ENCODE measurements around the gene ATP2C2.
"Not testable (repeated sequence)": the region's sequence is repeated elsewhere in the genome, so short reads cannot be mapped to it uniquely, and the experiment has no call there.

ATP2C2 gene

GRCh38 chr16:84334482-84334881, 33.9 kb upstream of the ATP2C2 start:
- Mint-ChIP-seq H3K4me1 (peaks cover 4% of the 10 kb centered on the region), H3K27ac (no peak overlapping the region), H3K9me3 (peaks cover 27% of the 10 kb centered on the region), H3K4me3 (no peak overlapping the region), H3K36me3 (ENCODE audit: low read depth) (peaks cover 6% of the 10 kb centered on the region), H3K27me3 (ENCODE audit: low read depth) (peaks cover 16% of the 10 kb centered on the region)
- TF ChIP-seq CTCF (IDR thresholded peaks at IDR 0.05; ENCODE audit: unreplicated experiment in 3 of 3): no peak

DNA sequence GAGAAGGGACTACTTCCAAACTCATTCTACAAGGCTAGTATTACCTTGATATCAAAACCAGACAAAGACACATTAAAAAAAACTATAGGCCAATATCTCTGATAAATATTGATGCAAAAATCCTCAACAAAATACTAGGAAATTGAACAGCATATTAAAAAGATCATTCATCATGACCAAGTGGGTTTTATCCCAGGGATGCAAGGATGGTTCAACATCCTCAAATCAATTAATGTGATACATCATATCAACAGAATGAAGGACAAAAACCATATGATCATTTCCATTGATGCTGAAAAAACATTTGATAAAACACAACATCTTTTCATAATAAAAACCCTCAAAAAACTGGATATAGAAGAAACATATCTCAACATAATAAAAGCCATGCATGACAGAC, 31.1 kb upstream of the ATP2C2 start:
- Mint-ChIP-seq H3K27me3 (ENCODE audit: low read depth) (peaks cover 16% of the 10 kb centered on the region), H3K4me1 (peaks cover 13% of the 10 kb centered on the region), H3K9me3 (peaks cover 28% of the 10 kb centered on the region)
- not testable (repeated sequence) for H3K4me3 Mint-ChIP-seq; H3K27ac Mint-ChIP-seq; H3K36me3 Mint-ChIP-seq (ENCODE audit: low read depth)

GRCh38 chr16:84339311-84339710, 29.0 kb upstream of the ATP2C2 start:
- peak overlapping the region in 1 of 3 experiments; percentile 37 for H3K4me3 Mint-ChIP-seq

DNA sequence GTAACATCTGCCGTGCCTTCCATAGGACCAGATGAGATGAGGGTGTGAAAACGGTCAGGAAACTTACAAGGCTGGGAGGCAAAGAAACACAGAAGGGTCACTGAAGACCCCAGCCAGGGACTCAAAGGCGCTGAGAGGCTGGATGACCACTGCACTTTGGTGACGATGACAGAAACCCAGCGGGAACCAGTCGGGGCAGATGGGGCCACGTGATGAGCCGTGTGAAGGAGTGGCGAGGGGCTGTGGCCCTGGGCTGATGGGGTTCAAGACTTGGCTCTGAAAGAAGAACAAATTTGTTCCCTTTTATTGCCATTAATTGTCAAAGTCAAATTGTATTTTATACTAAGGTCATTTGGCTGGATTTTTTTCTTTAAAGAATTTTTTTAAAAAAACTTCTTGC, 28.6 kb upstream of the ATP2C2 start:
- no peak for TF ChIP-seq CTCF (IDR thresholded peaks at IDR 0.05; ENCODE audit: unreplicated experiment in 3 of 3)
- Mint-ChIP-seq H3K27me3 (ENCODE audit: low read depth) (peaks cover 18% of the 10 kb centered on the region), H3K9me3 (peaks cover 25% of the 10 kb centered on the region), H3K36me3 (ENCODE audit: low read depth) (peaks cover 6% of the 10 kb centered on the region), H3K4me1 (peaks cover 13% of the 10 kb centered on the region), H3K4me3 (no peak overlapping the region), H3K27ac (no peak overlapping the region)

More at GRCh38 chr16:84339311-84339710, 29.0 kb upstream of the ATP2C2 start:
- Mint-ChIP-seq H3K27me3 (ENCODE audit: low read depth) (peaks cover 17% of the 10 kb centered on the region), H3K27ac (no peak overlapping the region), H3K36me3 (ENCODE audit: low read depth) (peaks cover 6% of the 10 kb centered on the region), H3K9me3 (peaks cover 28% of the 10 kb centered on the region), H3K4me1 (peaks cover 13% of the 10 kb centered on the region)
- TF ChIP-seq CTCF (IDR thresholded peaks at IDR 0.05; ENCODE audit: unreplicated experiment in 3 of 3): no peak

GRCh38 chr16:84340325-84341040, 27.9 kb upstream of the ATP2C2 start:
- Mint-ChIP-seq H3K4me1 (peaks cover 13% of the 10 kb centered on the region), H3K9me3 (peaks cover 18% of the 10 kb centered on the region)
- no peak for TF ChIP-seq CTCF (IDR thresholded peaks at IDR 0.05; ENCODE audit: unreplicated experiment in 3 of 3)

GRCh38 chr16:84341528-84342295, 26.6 kb upstream of the ATP2C2 start:
- H3K36me3 Mint-ChIP-seq (ENCODE audit: low read depth): no peaks in the 10 kb centered on the region
- no peak overlapping the region for H3K27ac Mint-ChIP-seq
- no peak for TF ChIP-seq CTCF (IDR thresholded peaks at IDR 0.05; ENCODE audit: unreplicated experiment in 3 of 3)
- H3K27me3 Mint-ChIP-seq (ENCODE audit: low read depth): peaks cover 21% of the 10 kb centered on the region
- H3K4me1 Mint-ChIP-seq: peaks cover 13% of the 10 kb centered on the region
- no peak overlapping the region for H3K4me3 Mint-ChIP-seq
- H3K9me3 Mint-ChIP-seq: peaks cover 12% of the 10 kb centered on the region

More at GRCh38 chr16:84340325-84341040, 27.9 kb upstream of the ATP2C2 start:
- H3K27me3 Mint-ChIP-seq (ENCODE audit: low read depth): peaks cover 18% of the 10 kb centered on the region
- H3K27ac Mint-ChIP-seq: no peak overlapping the region
- no peak overlapping the region for H3K4me3 Mint-ChIP-seq
- peaks cover 3% of the 10 kb centered on the region for H3K36me3 Mint-ChIP-seq (ENCODE audit: low read depth)

- not testable (repeated sequence) for H3K4me3 Mint-ChIP-seq; H3K27ac Mint-ChIP-seq; H3K36me3 Mint-ChIP-seq (ENCODE audit: low read depth); H3K9me3 Mint-ChIP-seq
- Mint-ChIP-seq H3K27me3 (ENCODE audit: low read depth) (peaks cover 27% of the 10 kb centered on the region), H3K4me1 (peaks cover 13% of the 10 kb centered on the region)
Measured at GRCh38 chr16:84343800-84344199, 24.5 kb upstream of the ATP2C2 start.
